ENCODE measurements around the gene VTI1A.
"Not testable (repeated sequence)": the region's sequence is repeated elsewhere in the genome, so short reads cannot be mapped to it uniquely, and the experiment has no call there.

DNA sequence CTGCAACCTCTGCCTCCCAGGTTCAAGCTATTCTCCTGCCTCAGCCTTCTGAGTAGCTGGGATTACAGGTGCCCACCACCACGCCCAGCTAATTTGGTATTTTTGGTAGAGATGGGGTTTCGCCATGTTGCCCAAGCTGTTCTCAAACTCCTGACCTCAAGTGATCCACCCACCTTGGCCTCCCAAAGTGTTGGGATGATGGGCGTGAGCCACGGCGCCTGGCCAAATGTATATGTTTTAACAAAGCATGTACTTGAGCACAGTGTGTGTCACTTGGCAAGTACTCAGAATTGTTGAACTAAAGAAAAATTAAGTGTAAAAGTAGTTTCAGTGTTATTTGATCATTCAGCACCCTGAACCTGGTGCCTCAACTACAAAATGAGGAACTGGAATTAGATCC lies 17.1 kb downstream of the VTI1A start:
- TF ChIP-seq MXI1 (conservative IDR thresholded peaks at IDR 0.05; ENCODE audit: poor library complexity, severe bottlenecking); TAF1 (IDR thresholded peaks at IDR 0.05; ENCODE audit: low read depth): not testable (repeated sequence)
